Activated gamma-delta T cell treated with Interleukin-2 at 50 U/mL for 16 hours (primary cell): Measurements from ENCODE around the gene DEGS1.
"Not testable (repeated sequence)": the region's sequence is repeated elsewhere in the genome, so short reads cannot be mapped to it uniquely, and the experiment has no call there.

Experiments
- DNase-seq: peaks from one replicate; pipeline ENCODE4 v3.0.0-alpha.2; 2020

The DEGS1 gene

GRCh38 chr1:224182057-224182865, 779 bp upstream of the DEGS1 start:
- DNase-seq, result peak; percentile 24

DNA sequence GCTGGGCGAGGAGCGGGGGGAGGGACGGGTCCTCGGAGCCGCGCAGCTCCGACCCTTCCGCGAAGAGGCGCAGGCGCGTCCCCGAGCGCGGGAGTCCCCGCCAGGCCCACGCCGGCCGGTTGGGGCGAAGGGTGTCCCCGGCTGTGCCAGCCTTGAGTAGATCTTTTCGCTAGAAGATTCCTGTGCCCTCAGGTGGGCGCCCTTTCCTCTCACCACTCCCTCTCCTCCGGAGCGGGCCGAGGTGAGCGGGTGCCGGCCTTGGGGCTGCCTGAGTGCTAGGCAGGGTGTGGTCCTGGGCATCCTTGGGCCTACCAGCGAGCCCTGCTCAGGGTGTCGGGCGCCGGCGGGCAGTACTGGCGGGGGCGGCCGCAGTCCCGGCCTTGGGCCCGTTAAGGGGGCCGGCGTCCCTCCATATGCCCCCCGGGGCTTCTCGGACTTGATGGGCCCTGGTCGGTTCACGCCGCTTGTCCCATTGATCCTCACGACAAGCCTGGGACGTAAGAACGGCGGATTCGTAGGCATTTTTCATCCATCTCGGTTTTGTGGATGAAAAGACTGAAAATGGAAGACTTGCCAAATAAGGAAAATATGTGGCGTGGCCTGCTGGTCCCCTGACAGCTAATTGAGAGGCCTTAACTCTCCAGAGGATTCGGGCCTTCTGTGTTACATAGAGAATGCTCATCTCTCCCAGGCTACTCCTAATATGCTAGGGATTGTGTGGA, 712 bp downstream of the DEGS1 start:
- peak; percentile 49 for DNase-seq

GRCh38 chr1:224185208-224185607, 2.2 kb downstream of the DEGS1 start:
- no peak for DNase-seq

DNA sequence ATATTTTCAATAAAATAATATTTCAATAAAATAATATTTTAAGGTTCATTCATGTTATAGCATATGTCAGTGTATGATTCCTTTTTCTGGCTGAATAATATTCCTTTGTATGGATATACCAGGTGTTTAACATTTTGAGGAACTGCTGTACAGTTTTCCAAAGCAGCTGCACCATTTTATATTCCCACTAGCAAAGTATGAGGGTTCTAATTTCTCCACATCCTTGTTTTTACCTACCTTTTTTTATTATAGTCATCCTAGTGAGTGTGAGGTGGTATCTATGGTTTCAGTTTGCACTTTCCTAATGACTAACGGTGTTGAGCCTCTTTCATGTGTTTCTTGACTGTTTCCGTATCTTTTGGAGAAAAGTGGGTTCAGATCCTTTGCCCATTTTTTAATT, 5.2 kb downstream of the DEGS1 start:
- DNase-seq, result no peak

DNA sequence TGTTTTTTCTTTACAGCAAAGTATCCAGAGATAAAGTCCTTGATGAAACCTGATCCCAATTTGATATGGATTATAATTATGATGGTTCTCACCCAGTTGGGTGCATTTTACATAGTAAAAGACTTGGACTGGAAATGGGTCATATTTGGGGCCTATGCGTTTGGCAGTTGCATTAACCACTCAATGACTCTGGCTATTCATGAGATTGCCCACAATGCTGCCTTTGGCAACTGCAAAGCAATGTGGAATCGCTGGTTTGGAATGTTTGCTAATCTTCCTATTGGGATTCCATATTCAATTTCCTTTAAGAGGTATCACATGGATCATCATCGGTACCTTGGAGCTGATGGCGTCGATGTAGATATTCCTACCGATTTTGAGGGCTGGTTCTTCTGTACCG, 6.5 kb downstream of the DEGS1 start:
- no peak for DNase-seq

- no peak for DNase-seq
Measured at GRCh38 chr1:224192082-224192788, 9.2 kb downstream of the DEGS1 start.

- no peak for DNase-seq
Measured at GRCh38 chr1:224193319-224193966, 10.4 kb downstream of the DEGS1 start.

GRCh38 chr1:224196813-224197600, 14.0 kb downstream of the DEGS1 start:
- no peak for DNase-seq

DNA sequence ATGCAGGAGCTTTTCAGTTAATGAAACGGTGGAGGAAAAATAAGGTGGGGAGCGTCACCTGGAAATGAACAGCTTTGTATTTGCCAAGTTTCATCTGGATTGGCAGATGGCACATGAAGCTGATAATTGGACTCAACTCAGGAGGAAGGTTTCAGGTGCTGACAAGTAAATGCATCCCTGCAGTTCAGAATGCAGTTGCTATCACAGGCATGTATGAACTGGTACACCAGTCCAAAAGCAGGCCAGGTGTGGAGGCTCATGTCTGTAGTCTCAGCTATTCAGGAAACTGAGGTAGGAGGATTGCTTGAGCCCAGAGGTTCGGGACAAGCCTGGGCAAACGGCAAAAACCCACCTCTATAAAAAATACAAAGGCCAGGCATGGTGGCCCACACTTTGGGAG, 15.5 kb downstream of the DEGS1 start:
- DNase-seq, result no peak

DNA sequence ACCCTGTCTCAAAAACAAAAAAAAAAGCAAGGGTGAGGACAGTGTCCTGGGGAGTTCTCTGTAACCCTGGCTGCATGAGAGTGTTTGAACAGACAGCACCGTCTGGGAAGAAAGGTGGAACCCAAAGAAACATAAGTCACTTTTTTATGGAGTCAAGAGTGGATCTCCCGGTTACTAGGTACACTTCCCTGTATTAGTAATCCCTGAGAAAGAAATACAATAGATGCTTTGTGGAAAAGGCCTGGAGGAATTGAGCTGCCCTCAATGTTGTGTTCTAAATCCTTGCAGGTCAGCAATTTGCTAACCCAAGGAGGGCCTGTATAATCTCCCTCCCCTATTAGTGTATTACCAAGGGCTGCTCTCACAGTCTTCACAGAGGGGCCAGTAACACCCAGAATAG, 16.6 kb downstream of the DEGS1 start:
- DNase-seq, result no peak

- DNase-seq, result no peak
Measured at GRCh38 chr1:224201383-224201782, 18.3 kb downstream of the DEGS1 start.

- no peak for DNase-seq
Measured at GRCh38 chr1:224201853-224202252, 18.8 kb downstream of the DEGS1 start.

GRCh38 chr1:224203243-224204016, 20.4 kb downstream of the DEGS1 start:
- no peak for DNase-seq

DNA sequence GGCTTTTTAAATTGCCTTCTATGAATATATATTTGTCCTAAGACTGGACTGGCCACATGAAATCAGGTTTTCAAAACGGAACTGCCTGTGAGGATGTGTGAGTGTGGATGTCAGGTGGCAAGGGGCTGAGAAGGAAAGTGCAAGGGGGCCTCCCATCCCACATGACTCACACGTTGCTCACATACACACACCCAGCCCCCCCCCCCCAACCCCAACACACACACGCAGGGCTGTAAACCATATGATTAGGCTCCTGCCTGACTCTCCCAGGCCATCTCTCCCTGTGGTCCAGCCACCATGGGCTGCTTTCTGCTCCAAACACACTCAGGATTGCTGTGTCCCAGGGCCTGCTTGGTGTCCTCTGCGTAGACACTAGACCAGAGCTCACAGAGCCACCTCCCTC, 22.4 kb downstream of the DEGS1 start:
- peak; percentile 11 for DNase-seq

DNA sequence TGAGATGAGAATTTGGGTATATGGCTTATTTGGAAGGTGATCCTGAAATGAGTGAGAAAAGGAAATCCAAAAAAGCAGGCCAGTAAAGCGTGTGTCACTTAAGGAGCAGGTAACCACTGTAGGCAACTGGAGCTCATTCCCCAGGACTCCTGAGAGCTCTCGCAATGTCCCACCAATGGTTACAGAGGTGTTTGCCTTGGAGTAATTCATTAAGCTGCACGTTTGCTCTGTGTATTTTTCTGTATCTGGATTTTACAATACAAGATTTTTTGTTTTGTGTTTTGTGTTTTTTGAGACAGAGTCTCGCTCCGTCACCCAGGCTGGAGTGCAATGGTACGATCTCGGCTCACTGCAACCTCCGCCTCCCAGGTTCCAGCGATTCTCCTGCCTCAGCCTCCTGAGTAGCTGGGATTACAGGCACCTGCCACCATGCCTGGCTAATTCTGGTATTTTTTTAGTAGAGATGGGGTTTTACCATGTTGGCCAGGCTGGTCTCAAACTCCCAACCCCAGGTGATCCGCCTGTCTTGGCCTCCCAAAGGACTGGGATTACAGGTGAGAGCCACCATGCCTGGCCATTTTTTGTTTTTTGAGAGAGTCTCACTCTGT, 23.0 kb downstream of the DEGS1 start:
- not testable (repeated sequence) for DNase-seq

- no peak for DNase-seq
Measured at GRCh38 chr1:224211206-224211962, 28.3 kb downstream of the DEGS1 start.

DNA sequence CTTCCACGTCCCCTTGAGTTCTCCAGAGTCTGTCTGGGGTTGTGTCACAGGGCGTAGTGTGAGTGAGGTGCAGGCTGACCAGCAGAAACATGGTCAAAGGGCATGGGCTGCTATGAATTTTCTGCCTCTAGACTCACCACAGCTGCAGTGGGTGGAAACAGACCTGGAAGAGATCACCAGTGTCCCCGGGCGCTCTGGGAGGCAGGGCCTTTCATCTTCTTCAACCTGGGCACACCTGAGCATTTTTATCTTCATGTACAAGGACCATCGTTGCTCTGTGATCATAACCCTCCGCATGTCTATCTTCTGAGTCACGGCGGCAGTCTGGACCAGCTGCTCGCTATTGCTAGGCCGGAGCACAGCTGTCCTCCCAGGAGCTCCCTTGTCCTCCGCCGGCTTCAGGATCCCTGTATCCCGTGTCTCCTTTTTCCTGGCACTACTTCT, 29.6 kb downstream of the DEGS1 start:
- DNase-seq, result no peak

DNA sequence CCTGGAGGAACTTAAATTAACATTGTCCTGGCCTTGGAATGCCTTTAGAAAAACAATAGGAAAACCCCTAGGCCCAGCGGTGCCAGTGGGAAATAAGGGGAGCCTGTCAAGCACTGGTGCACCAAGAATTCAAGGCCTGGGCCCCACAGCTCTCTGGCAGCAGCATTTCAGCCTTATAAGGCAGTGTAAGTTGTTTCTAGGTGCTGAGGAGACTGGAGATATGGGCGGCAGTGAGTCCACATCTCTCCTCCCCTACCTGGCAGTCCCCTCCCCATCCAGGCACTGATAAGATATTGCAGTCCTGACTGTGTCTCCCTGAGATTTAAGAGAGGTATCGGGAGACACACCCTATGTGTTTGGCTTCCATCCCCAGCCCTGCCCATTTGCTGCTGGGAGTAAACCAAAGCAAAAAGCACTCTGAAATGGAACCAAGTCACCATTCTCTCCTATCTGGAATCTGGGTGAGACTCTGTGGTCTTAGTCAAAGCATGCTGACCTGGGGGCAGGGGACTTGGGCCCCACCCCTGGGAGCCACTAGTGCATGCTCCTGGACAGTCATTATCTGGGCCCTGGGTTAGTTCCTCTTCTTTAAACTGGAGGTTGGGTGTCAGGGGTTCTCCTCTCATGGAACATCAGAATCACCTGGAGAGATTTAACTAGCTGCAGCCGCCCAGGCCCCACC, 30.5 kb downstream of the DEGS1 start:
- no peak for DNase-seq

DNA sequence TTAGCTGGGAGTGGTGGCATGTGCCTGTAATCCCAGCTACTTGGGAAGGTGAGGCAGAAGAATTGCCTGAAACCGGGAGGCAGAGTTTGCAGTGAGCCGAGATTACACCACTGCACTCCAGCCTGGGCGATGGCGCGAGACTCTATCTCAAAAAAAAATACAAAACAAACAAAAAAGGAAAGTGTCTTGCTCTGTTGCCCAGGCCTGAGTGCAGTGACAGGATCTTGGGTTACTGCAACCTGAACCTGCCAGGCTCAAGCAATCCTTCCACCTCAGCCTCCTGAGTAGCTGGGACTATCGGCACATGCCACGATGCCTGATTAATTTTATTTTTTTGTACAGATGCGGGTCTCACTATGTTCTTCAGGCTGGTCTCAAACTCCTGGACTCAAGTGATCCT, 33.3 kb downstream of the DEGS1 start:
- no peak for DNase-seq
